Measurements from ENCODE around the gene VWA1. TPM values are rescaled to one million over a fixed set of nuclear protein-coding genes. Genes with fewer than 3 reads are reported as not detected.

Gene VWA1
- total RNA-seq, 4 donors from 2014 or later = 14.5 to 27.6 (median 19.8) TPM

DNA sequence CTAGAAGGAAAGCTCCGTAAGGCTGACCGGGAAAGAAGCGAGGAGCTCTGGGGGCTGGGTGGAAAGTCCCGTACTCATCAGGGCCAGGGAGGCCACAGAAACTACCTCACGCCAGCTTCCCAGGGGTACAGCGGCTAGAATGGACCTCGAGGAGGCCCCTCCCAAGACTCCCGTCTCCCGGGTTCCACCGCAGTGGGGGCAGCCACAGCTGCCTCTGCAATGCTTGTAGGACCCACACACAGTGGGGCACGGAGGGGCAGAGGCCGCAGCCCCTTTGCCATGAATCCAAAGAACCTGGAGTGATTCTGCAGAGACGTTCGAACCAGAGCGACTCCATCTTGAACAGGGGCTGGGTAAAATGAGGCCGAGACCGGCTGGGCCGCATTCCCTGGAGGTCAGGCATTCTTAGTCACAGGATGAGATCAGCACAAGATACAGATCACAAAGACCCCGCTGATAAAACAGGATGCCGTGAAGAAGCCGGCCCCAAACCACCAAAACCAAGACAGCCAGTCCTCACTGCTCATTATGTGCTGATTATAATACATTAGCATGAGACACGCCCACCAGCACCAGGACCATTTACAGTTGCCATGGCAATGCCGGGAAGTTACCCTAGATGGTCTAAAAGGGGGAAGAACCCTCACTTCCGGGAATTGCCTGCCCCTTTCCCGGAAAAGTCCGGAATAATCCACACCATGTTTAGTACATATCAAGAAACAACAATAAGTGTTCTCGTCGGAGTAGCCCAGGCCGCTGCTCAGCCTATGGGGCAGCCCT, 12.8 kb upstream of the VWA1 start:
- TF ChIP-seq POLR2A (IDR thresholded peaks at IDR 0.05) (no peak), POLR2AphosphoS5 (IDR thresholded peaks at IDR 0.05) (no peak), EP300 (IDR thresholded peaks at IDR 0.05) (no peak)
- TF ChIP-seq, protein P1, sequence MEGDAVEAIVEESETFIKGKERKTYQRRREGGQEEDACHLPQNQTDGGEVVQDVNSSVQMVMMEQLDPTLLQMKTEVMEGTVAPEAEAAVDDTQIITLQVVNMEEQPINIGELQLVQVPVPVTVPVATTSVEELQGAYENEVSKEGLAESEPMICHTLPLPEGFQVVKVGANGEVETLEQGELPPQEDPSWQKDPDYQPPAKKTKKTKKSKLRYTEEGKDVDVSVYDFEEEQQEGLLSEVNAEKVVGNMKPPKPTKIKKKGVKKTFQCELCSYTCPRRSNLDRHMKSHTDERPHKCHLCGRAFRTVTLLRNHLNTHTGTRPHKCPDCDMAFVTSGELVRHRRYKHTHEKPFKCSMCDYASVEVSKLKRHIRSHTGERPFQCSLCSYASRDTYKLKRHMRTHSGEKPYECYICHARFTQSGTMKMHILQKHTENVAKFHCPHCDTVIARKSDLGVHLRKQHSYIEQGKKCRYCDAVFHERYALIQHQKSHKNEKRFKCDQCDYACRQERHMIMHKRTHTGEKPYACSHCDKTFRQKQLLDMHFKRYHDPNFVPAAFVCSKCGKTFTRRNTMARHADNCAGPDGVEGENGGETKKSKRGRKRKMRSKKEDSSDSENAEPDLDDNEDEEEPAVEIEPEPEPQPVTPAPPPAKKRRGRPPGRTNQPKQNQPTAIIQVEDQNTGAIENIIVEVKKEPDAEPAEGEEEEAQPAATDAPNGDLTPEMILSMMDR (IDR thresholded peaks at IDR 0.05) = no peak
- Histone ChIP-seq H3K4me3 (no peak overlapping the region), H3K4me1 (peaks cover 55% of the 10 kb centered on the region), H3K27ac (no peak overlapping the region), H3K27me3 (peaks cover 14% of the 10 kb centered on the region), H3K36me3 (no peaks in the 10 kb centered on the region), H3K9me3 (no peaks in the 10 kb centered on the region)
- DNase-seq (ENCODE audit: low spot score in 2 of 2) = no peak
- WGBS = 69% methylated on average over 17 of the region's 29 CpGs

DNA sequence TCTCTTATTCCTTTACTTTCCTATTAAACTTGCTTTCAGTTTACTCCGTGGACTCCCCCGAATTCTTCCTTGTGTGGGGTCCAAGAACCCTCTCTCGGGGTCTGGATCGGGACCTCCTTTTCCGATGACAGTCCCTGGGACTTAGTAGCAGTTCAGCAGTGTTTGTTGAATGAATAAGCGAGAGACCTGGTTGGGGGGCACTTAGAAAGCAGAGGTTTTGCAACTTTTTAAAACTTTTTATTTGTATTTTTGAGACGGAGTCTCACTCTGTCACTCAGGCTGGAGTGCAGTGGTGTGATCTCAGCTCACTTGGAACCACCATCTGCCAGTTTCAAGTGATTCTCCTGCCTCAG, 12.3 kb upstream of the VWA1 start:
- Histone ChIP-seq H3K27me3 (peaks cover 14% of the 10 kb centered on the region), H3K4me3 (no peak overlapping the region), H3K4me1 (peaks cover 53% of the 10 kb centered on the region), H3K27ac (no peak overlapping the region), H3K36me3 (no peaks in the 10 kb centered on the region), H3K9me3 (no peaks in the 10 kb centered on the region)
- 77% methylated on average over 7 of the region's 7 CpGs for WGBS
- no peak for DNase-seq (ENCODE audit: low spot score in 2 of 2)
- TF ChIP-seq POLR2A (IDR thresholded peaks at IDR 0.05) = no peak
- TF ChIP-seq, protein P1 (IDR thresholded peaks at IDR 0.05) = no peak
- no peak for TF ChIP-seq EP300 (IDR thresholded peaks at IDR 0.05)
- TF ChIP-seq POLR2AphosphoS5 (IDR thresholded peaks at IDR 0.05) = no peak

DNA sequence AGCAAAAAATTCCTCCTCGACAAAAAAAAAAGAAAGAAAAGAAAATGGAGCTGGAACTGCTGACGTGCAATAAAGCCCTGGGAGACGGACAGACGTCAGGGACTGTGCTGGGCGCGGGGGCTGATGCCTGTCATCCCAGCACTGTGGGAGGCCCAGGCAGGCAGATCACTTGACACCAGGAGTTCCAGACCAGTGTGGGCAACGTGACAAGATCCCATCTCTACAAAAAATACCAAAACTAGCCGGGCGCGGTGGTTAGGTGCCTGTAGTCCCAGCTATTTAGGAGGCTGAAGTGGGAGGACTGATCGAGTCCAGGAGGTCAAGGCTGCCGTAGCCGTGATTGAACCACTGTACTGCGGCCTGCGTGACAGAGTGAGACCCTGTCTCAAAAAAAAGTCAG, 10.8 kb upstream of the VWA1 start:
- TF ChIP-seq POLR2A (IDR thresholded peaks at IDR 0.05) (no peak), EP300 (IDR thresholded peaks at IDR 0.05) (no peak), POLR2AphosphoS5 (IDR thresholded peaks at IDR 0.05) (no peak)
- TF ChIP-seq, protein P1 (IDR thresholded peaks at IDR 0.05) = no peak
- Histone ChIP-seq H3K9me3 (no peaks in the 10 kb centered on the region), H3K27me3 (peaks cover 14% of the 10 kb centered on the region), H3K4me1 (peaks cover 42% of the 10 kb centered on the region), H3K36me3 (no peaks in the 10 kb centered on the region), H3K27ac (no peak overlapping the region), H3K4me3 (no peak overlapping the region)
- 79% methylated on average over 15 of the region's 15 CpGs for WGBS
- DNase-seq (ENCODE audit: low spot score in 2 of 2) = no peak

DNA sequence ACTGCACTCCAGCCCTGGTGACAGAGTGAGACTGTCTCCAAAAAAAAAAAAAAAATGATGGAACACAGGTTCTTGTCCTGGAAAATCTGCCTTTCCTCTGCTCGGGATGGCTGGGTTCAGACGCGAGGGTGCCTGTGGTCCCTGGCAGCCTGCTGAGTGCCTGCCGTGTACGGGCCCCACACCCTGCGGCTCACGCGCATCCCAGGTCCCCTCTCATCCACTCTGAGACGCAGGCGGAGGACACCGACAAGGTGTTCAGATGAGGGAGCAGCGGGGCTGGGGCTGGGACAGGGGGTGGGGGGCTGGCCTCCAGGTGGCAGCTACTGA, 10.1 kb upstream of the VWA1 start:
- Histone ChIP-seq H3K9me3 (no peaks in the 10 kb centered on the region), H3K36me3 (no peaks in the 10 kb centered on the region), H3K4me1 (peaks cover 44% of the 10 kb centered on the region), H3K27ac (no peak overlapping the region), H3K4me3 (no peak overlapping the region), H3K27me3 (peaks cover 14% of the 10 kb centered on the region)
- WGBS = no CpG with 5 or more reads among the region's 12 CpGs
- TF ChIP-seq, protein P1 (IDR thresholded peaks at IDR 0.05) = no peak
- TF ChIP-seq EP300 (IDR thresholded peaks at IDR 0.05) (no peak), POLR2A (IDR thresholded peaks at IDR 0.05) (no peak), POLR2AphosphoS5 (IDR thresholded peaks at IDR 0.05) (no peak)
- no peak for DNase-seq (ENCODE audit: low spot score in 2 of 2)

DNA sequence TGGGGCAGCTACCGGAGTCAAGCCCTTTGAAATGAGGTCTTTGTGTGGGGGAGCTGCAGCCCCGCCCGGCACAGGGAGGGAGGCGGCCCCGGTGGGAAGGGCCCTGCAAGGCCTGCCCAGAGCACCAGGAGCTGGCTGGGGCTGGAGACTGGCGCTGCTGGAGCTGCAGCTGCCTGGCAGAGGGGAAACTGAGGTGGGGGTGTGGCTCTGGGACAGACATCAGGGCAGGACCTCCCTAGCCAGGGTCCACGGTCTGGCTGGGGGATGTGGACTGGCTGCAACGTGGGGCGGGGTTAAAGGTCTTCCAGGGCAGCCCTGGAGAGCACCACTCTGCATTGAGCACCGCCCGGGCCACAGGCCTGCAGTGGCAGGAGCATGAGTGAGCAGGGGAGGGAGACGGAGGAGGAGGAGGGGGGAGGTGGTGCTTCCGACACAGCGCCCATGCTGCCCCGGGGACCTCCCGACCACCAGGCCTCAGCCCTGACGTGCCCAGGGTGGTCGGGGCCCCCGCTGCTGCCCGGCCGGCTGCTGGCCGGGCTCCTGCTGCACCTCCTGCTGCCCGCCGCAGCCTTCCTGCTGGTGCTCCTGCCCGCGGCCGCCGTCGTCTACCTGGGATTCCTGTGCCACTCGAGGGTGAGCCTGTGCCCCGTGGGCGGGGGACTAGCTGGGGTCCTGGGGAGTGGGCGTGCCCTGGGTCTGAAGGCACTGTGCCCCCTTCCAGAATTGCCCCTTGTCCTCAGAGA, 9.6 kb upstream of the VWA1 start:
- WGBS = 0% methylated on average over 7 of the region's 33 CpGs
- Histone ChIP-seq H3K4me3 (no peak overlapping the region), H3K36me3 (no peaks in the 10 kb centered on the region), H3K9me3 (no peaks in the 10 kb centered on the region), H3K4me1 (peaks cover 44% of the 10 kb centered on the region), H3K27ac (no peak overlapping the region), H3K27me3 (peaks cover 14% of the 10 kb centered on the region)
- TF ChIP-seq, protein P1 (IDR thresholded peaks at IDR 0.05) = no peak
- TF ChIP-seq POLR2A (IDR thresholded peaks at IDR 0.05) (no peak), EP300 (IDR thresholded peaks at IDR 0.05) (no peak)
- no peak for DNase-seq (ENCODE audit: low spot score in 2 of 2)

Data from suprapubic skin (tissue), 4 donors.